D721Med (cell line): ENCODE data around the gene GEMIN7.

Experiments
- DNase-seq: peaks from one replicate; pipeline ENCODE4 v3.0.0; 2011; ENCODE audit warnings: low spot score; ENCODE audit not compliant: insufficient read length
- FAIRE-seq: peaks from 2 replicates; lab custom pipeline; 2011; peaks lifted over from hg19 to GRCh38; lab: Jason Lieb, UNC
- CTCF ChIP-seq: IDR thresholded peaks from 2 replicates; pipeline ENCODE4 v1.5.1; 2012; ENCODE audit warnings: mild to moderate bottlenecking, control low read depth; ENCODE audit not compliant: insufficient read depth; ENCODE audit errors: missing control alignments

The GEMIN7 gene

DNA sequence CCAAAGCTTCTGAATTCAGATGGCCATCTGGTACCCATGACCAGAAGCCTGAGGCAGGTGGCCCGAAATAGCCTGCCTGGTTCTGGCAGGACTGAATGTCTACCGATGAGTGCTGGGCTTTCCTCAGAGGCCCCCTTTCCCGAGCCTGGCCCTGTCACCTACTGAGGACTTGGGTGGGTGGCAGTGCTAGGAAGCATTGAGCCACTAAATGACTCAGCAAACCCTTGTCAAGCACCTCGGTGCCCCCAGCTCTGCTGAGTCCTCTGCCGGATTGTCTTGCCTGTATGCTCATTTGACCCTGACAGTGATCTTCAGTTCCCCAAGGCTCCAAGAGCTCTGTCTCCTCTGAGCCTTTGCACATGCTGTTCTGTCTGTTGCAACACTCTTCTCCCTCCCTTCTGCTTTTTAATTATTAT lies 31.8 kb downstream of the GEMIN7 start:
- FAIRE-seq (no peak), DNase-seq (no peak)
- no peak for TF ChIP-seq CTCF

- TF ChIP-seq CTCF, result no peak
- FAIRE-seq (no peak), DNase-seq (no peak)
Observed at GRCh38 chr19:45112111-45112827, 33.2 kb downstream of the GEMIN7 start.

DNA sequence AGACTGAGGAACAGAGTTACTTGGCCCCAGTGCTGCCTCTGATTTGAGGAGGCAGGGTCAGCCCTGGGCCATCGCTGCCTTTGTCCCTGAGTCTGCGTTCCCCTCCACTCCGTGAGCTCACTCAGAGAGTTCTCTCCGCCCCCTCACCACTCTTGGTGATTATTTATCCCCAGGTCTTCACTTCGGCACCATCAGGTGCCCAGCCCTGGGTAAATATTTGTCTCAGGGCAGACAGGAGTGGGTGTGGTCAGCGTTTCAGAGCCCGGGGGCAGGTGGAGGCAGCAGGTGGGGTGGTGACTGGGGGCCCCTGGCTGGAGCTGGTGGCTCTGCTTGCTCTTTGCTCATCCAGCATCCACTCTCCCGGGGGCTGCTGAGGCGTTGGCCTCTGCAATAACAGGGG lies 34.6 kb downstream of the GEMIN7 start:
- FAIRE-seq (no peak), DNase-seq (no peak)
- TF ChIP-seq CTCF, result no peak

DNA sequence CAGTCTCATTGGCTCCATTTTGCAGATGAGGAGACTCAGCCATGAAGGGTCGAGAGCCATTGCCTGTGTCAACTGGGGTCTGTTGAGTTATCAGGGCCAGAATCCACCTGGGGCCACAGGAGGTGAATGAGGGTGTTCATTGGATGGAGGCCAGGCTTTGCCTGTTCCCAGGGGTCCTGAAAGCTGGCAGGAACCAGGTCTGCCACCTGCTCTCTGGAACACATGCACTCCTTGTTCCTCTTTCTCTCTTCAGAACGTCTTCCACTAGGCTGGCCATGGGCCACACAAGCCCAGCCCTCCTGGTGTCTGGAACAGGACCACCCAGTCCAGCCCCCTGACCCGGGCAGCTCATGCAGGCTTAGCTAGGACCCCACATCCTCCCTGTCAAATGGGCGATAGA lies 35.1 kb downstream of the GEMIN7 start:
- TF ChIP-seq CTCF, result no peak
- FAIRE-seq (no peak), DNase-seq (no peak)

- DNase-seq (no peak), FAIRE-seq (no peak)
- no peak for TF ChIP-seq CTCF
Observed at GRCh38 chr19:45115809-45116615, 37.0 kb downstream of the GEMIN7 start.

- FAIRE-seq (no peak), DNase-seq (no peak)
- TF ChIP-seq CTCF, result no peak
Observed at GRCh38 chr19:45117167-45117594, 38.1 kb downstream of the GEMIN7 start.

DNA sequence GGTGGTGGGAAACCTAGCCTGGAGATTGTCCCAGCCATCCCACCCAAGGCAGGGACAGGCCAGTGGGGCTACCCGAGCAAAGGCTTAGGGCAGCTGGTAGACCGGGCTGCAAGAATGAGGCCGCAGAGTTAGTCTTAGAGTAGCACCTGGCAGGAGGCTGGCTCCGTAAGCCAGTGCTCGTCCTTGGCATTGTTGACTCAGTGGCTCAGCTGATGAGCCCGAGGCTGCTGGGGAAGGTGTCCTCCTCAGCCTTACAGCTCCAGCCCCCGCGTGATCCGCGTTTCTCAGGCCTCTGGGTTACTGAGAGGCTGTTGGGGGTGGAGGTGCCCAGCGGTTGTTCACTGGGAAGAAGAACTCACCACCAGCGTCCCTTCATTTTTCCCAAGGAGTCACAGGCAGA lies 38.6 kb downstream of the GEMIN7 start:
- no peak for TF ChIP-seq CTCF
- DNase-seq (no peak), FAIRE-seq (no peak)
